Measurements from ENCODE around the gene SPRR2D. TPM values are rescaled to one million over a fixed set of nuclear protein-coding genes. Genes with fewer than 3 reads are reported as not detected.
"Not testable (repeated sequence)": the region's sequence is repeated elsewhere in the genome, so short reads cannot be mapped to it uniquely, and the experiment has no call there.

The SPRR2D gene
- total RNA-seq: not detected

DNA sequence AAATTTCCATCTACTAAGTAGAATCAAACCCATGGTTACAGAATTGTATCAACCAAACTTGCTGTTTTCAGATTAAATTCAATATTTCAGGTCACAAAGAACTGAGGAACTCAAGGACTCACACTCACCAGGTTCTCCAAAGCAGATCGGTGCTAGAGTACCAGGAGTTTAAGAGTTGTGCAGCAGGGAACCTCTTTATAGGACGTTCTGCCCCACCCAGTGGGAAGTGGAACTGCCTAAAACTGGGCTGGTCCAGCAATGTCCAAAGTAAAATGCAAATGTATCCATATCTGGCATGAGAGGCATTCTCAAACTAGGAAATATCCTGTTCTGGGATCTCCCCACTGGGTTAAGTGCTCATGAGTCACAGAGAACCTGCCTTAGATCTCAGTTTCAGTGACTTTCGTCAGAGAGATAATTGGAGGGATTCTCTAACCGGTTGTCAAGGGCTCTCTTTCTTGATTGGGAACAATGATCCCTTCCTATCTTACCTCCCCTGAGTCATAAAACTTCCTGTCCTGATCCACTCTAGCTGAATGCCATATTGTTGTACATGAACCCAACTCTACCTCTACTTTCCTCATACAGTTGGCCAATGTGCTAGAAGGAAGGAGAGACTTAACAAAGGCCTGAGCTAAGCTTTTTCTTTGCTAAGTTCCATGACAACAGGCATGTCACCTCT, at the start of gene SPRR2D:
Gene SPRR2D (minus strand): TSS at position 171 of the 682 bp plus-strand sequence. CDS start 774 bp downstream, outside the sequence.
- H3K27me3 Mint-ChIP-seq: peaks cover 55% of the 10 kb centered on the region
- no peak for ATAC-seq (replicated peaks)
- H3K4me1 Mint-ChIP-seq: no peaks in the 10 kb centered on the region
- H3K9me3 Mint-ChIP-seq: no peaks in the 10 kb centered on the region
- H3K27ac Mint-ChIP-seq: no peak within 1 kb of the TSS
- H3K36me3 Mint-ChIP-seq (ENCODE audit: low read depth): no peaks in the 10 kb centered on the region
- H3K4me3 Mint-ChIP-seq: no peak within 1 kb of the TSS

DNA sequence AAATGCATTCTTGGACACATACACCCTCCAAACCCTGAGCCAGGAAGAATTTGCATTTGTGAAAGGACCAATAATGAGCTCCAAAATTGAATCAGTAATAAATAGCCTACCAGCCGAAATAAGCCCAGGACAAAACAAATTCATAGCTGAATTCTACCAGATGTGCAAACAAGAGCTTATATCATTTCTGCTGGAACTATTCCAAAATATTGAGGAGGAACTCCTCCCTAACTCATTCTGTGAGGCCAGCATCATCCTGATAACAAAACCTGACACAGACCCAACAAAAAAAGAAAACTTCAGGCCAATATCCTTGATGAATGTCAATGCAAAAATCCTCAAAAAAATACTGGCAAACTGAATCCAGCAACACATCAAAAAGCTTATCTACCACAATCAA, 46.7 kb upstream of the SPRR2D start:
- ATAC-seq (replicated peaks): no peak
- Mint-ChIP-seq H3K4me1 (no peaks in the 10 kb centered on the region), H3K36me3 (ENCODE audit: low read depth) (no peaks in the 10 kb centered on the region), H3K27ac (no peak overlapping the region), H3K27me3 (peaks cover 34% of the 10 kb centered on the region), H3K4me3 (no peak overlapping the region), H3K9me3 (no peaks in the 10 kb centered on the region)

- H3K9me3 Mint-ChIP-seq: peaks cover 5% of the 10 kb centered on the region
Measured at GRCh38 chr1:153081736-153082135, 40.8 kb upstream of the SPRR2D start.

DNA sequence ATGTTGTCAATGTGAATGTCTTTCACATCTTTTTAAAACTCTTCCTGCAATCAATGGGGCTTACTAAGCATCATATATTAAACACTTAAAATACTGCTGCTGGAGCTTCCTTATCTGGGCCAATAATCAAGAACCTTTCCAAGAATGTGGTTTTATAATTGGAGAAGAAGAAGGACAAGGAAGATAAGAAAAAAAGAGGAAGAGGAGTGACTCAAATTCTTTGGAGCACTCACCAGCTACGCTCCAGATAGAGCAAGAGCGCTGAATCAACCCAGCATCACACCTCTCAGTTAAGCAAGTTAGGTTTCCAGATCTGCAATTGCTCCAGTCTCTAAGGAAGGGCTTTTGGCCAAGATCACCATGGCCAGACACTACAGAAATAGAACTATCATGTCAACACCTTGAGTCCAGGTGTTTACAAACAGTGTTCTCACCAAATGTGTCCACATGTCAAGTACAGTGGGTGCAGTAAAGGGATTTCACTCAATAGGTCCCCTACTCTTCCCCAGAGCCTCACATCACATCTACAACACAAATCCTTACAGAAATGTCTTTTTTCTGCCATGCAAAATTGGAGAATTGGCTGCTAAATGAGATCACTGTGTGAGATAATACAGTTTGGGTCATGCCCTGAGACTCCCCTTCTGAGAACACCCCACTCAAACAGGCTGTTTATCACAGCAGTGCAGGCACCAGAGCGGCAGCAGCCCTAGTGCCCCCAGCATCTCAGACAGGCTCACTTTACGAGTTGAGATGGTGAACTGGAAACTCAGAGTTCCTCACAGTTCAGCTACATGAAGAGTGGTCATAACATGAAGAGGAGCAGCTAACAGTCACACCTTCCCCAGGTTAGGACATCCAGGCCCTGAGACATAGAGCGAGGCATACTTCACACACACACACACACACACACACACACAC, 32.1 kb upstream of the SPRR2D start:
- no peak overlapping the region for H3K4me3 Mint-ChIP-seq
- no peaks in the 10 kb centered on the region for H3K4me1 Mint-ChIP-seq
- H3K27ac Mint-ChIP-seq: no peak overlapping the region
- peaks cover 17% of the 10 kb centered on the region for H3K27me3 Mint-ChIP-seq
- no peaks in the 10 kb centered on the region for H3K36me3 Mint-ChIP-seq (ENCODE audit: low read depth)
- H3K9me3 Mint-ChIP-seq: no peaks in the 10 kb centered on the region
- no peak for ATAC-seq (replicated peaks)

More at GRCh38 chr1:153081736-153082135, 40.8 kb upstream of the SPRR2D start:
- Mint-ChIP-seq H3K27ac (no peak overlapping the region), H3K4me3 (no peak overlapping the region), H3K4me1 (no peaks in the 10 kb centered on the region), H3K27me3 (peaks cover 32% of the 10 kb centered on the region), H3K36me3 (ENCODE audit: low read depth) (no peaks in the 10 kb centered on the region)
- no peak for ATAC-seq (replicated peaks)

DNA sequence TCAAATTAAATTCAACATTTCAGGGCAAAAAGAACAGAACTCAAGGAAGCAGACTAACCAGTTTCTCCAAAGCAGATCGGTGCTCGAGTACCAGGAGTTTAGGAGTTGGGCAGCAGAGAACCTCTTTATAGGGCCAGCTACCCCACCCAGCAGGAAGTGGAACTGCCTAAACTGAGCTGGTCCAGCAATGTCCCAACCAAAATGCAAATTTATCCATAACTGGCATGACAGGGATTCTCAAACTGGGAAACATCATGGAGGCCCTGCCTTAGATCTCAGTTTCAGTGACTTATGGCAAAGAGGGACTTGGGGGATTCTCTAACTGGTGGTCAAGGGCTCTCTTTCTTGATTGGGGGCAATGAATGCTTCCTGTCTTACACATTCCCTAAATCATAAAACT, 30.6 kb upstream of the SPRR2D start, which contains the start of gene SPRR2B:
Gene SPRR2B (minus strand): TSS at position 101 of the 400 bp plus-strand sequence. CDS start 772 bp downstream, outside the sequence.
- Mint-ChIP-seq H3K27me3 (peaks cover 23% of the 10 kb centered on the region), H3K27ac (no peak within 1 kb of the TSS), H3K9me3 (no peaks in the 10 kb centered on the region), H3K4me3 (no peak within 1 kb of the TSS), H3K4me1 (no peaks in the 10 kb centered on the region), H3K36me3 (ENCODE audit: low read depth) (no peaks in the 10 kb centered on the region)
- no peak for ATAC-seq (replicated peaks)

- no peak for ATAC-seq (replicated peaks)
- no peak overlapping the region for H3K27ac Mint-ChIP-seq
- H3K4me1 Mint-ChIP-seq: no peaks in the 10 kb centered on the region
- no peaks in the 10 kb centered on the region for H3K36me3 Mint-ChIP-seq (ENCODE audit: low read depth)
- no peaks in the 10 kb centered on the region for H3K9me3 Mint-ChIP-seq
- no peak overlapping the region for H3K4me3 Mint-ChIP-seq
- H3K27me3 Mint-ChIP-seq: peaks cover 29% of the 10 kb centered on the region
Measured at GRCh38 chr1:153070243-153070642, 29.3 kb upstream of the SPRR2D start.

GRCh38 chr1:153058826-153059784, 18.2 kb upstream of the SPRR2D start:
- Mint-ChIP-seq H3K9me3 (no peaks in the 10 kb centered on the region), H3K4me1 (no peaks in the 10 kb centered on the region), H3K27me3 (peaks cover 36% of the 10 kb centered on the region), H3K27ac (no peak overlapping the region), H3K4me3 (no peak overlapping the region), H3K36me3 (ENCODE audit: low read depth) (no peaks in the 10 kb centered on the region)
- ATAC-seq (replicated peaks): no peak

GRCh38 chr1:153058154-153058553, 17.2 kb upstream of the SPRR2D start:
- Mint-ChIP-seq H3K9me3 (no peaks in the 10 kb centered on the region), H3K4me1 (no peaks in the 10 kb centered on the region), H3K27ac (no peak overlapping the region), H3K27me3 (peaks cover 45% of the 10 kb centered on the region), H3K36me3 (ENCODE audit: low read depth) (no peaks in the 10 kb centered on the region), H3K4me3 (no peak overlapping the region)
- ATAC-seq (replicated peaks): no peak

GRCh38 chr1:153057375-153057774, 16.5 kb upstream of the SPRR2D start, which contains the start of gene SPRR2A:
TSS of gene SPRR2A (minus strand) at chr1:153057512. CDS start at chr1:153056735, 777 bp downstream.
- Mint-ChIP-seq H3K4me1 (no peaks in the 10 kb centered on the region), H3K4me3 (no peak within 1 kb of the TSS), H3K27ac (no peak within 1 kb of the TSS), H3K36me3 (ENCODE audit: low read depth) (no peaks in the 10 kb centered on the region), H3K9me3 (peaks cover 3% of the 10 kb centered on the region), H3K27me3 (peaks cover 51% of the 10 kb centered on the region)
- ATAC-seq (replicated peaks): no peak

GRCh38 chr1:153056111-153056510, 15.2 kb upstream of the SPRR2D start:
- H3K36me3 Mint-ChIP-seq (ENCODE audit: low read depth); H3K27ac Mint-ChIP-seq; ATAC-seq (replicated peaks); H3K4me1 Mint-ChIP-seq; H3K9me3 Mint-ChIP-seq; H3K4me3 Mint-ChIP-seq: not testable (repeated sequence)
- H3K27me3 Mint-ChIP-seq: peaks cover 59% of the 10 kb centered on the region

DNA sequence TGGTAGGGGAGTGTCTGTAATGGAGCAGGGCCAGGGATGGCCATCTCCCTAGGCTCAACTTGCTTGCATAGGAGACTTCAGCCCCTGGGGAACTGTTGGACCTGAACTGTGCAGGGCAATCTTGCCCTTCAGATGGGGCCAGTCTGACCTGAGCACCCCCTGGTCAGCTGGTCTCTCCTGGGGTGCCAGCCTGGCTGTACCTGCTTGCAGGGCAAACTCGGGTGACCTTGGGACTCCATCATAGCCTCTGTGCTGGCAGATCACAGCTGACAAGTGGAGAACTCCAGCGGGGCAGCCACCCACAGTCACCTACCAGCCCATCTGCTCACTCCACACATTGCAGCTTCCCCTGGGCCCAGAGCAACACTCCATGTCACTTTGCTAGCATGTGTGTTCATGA, 8.3 kb upstream of the SPRR2D start:
- no peak for ATAC-seq (replicated peaks)
- Mint-ChIP-seq H3K36me3 (ENCODE audit: low read depth) (no peaks in the 10 kb centered on the region), H3K27ac (no peak overlapping the region), H3K27me3 (peaks cover 62% of the 10 kb centered on the region), H3K4me3 (no peak overlapping the region), H3K9me3 (peaks cover 3% of the 10 kb centered on the region), H3K4me1 (no peaks in the 10 kb centered on the region)

DNA sequence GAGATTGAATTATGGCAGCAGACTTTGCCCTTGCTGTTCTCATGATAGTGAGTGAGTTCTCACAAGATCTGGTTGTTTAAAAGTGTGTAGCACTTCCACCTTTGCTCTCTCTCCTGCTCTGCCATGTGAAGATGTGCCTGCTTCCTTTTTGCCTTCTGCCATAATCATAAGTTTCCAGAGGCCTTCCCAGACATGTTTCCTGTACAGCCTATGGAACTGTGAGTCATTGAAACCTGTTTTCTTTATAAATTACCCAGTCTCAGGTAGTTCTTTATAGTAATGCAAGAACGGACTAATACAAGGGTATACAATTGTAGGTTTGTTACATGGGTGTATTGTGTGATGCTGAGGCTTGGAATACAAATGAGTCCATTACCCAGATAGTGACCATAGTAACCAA, 5.7 kb downstream of the SPRR2D start:
- Mint-ChIP-seq H3K27me3 (peaks cover 17% of the 10 kb centered on the region), H3K4me1 (no peaks in the 10 kb centered on the region), H3K27ac (no peak overlapping the region), H3K36me3 (ENCODE audit: low read depth) (no peaks in the 10 kb centered on the region), H3K4me3 (no peak overlapping the region), H3K9me3 (no peaks in the 10 kb centered on the region)
- ATAC-seq (replicated peaks): no peak

DNA sequence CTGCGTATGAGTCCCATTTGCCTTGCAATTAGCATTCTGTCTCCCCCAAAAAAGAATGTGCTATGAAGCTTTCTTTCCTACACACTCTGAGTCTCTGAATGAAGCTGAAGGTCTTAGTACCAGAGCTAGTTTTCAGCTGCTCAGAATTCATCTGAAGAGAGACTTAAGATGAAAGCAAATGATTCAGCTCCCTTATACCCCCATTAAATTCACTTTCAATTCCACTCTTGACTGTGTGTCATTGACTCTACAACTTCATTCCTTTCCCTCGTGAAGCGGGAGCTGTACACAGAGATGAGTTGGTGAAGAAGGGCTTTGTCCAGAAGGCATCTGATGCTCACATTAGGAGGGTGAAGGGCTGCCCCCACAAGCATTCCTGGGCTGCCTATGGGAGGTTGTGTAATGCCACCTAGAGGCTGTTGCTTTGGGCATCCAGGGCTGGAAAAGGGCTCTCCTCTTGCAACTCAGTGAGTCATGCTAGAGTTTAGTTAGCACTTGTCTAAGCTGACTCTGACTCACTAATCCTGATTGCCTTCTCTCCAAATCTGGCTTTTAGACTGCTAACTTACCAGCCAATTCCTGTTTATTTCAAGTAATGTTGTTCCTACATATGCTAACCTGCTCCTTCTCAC, 8.1 kb downstream of the SPRR2D start:
- no peaks in the 10 kb centered on the region for H3K4me1 Mint-ChIP-seq
- ATAC-seq (replicated peaks): peak; percentile 39
- no peak overlapping the region for H3K4me3 Mint-ChIP-seq
- no peaks in the 10 kb centered on the region for H3K36me3 Mint-ChIP-seq (ENCODE audit: low read depth)
- H3K9me3 Mint-ChIP-seq: no peaks in the 10 kb centered on the region
- H3K27ac Mint-ChIP-seq: no peak overlapping the region
- peaks cover 16% of the 10 kb centered on the region for H3K27me3 Mint-ChIP-seq

Data from activated T-helper 17 cell treated with anti-CD3 and anti-CD28 coated beads, Interleukin-2, amount 50 U/mL, for 72 hours (primary cell).